Activated CD4-positive, CD25-positive, alpha-beta regulatory T cell treated with anti-CD3 and anti-CD28 coated beads, Interleukin-2, amount 50 U/mL, for 24 hours (primary cell): Measurements from ENCODE around the gene AKAP13.
"Not testable (repeated sequence)": the region's sequence is repeated elsewhere in the genome, so short reads cannot be mapped to it uniquely, and the experiment has no call there.

Experiments
- ATAC-seq, 2 donors: fragments of 150-1000 bp; cut with Tn5 transposase; one replicate each; pipeline ENCODE4 v1.10.0; 2021; ENCODE audit warnings: mild to moderate bottlenecking in 1 of 2, moderate library complexity in 1 of 2

The AKAP13 gene

GRCh38 chr15:85777250-85778106, 397.1 kb downstream of the AKAP13 start:
- ATAC-seq = no peak

DNA sequence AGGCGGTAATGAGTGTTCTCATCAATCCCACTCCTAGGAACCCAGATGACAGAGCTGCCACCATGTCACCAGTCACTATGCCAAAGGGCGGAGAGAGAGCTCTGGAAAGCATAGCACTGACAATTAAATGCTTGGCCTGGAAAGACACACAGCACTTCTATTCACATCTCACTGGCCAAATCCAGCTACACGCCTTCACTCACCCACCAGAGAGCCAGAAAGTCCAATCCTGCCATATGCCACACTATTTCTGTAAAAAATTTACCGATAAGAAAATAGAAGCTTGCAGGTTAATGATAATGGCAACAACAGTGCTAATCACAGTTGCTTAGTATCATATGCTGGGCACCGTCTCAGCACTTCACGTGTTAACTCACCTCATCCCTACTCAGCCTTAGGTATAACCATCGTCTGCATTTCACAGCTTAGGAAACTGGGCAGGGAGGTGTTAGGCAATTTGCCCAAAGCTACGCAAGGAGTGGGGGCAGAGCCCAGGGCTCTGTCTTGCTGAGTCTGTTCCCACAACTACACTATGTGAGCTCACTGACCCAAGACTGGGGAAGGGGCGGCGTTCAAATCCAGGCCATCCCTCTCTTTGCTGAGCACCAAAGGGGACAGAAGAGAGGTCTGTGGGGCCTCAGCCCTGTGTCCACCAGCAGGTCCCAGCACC, 397.8 kb downstream of the AKAP13 start:
- ATAC-seq = no peak

DNA sequence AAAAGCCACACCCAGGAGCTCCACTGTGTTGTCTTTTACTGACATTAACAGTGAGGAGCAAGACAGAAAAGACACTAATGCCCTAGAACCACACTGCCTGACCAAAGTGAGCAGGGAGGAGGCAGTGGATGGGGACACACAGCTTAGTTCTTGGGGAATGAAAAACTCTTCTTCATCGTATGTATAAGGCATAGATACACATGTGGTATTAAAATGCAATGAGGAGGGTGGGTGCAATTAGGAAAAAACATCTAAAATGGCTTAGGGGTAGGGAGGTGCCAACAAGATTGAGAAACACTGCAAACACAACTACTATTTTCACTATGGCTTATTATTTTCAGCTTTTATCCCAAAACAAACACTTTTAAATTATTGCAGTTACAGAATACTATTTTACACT, 398.8 kb downstream of the AKAP13 start:
- no peak for ATAC-seq

- ATAC-seq = no peak
These were observed 400.0 kb downstream of the AKAP13 start for GRCh38 chr15:85780225-85780985.

GRCh38 chr15:85781099-85781498, 400.7 kb downstream of the AKAP13 start:
- no peak for ATAC-seq

DNA sequence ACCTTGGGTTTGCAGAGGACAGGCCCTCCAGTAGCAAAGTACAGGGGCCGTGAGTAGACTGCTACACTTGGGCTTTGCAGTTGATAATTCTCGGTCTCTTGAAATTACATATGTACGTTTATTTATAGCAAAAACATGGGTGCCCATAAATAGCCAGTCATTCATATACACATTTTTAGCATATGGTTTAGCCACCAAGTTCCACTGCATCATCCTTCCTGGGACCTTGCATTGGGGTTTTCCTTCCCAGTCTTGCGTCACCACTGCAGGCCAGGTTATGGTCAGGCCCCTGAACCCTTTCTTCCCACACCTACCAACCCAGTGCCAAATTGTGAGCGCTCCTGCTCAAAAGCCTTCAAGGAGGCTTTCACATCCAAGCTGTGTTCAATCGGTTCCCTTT, 401.7 kb downstream of the AKAP13 start:
- no peak for ATAC-seq

- ATAC-seq = peak; percentile 29 to 59
These were observed 405.7 kb downstream of the AKAP13 start for GRCh38 chr15:85785887-85786780.

DNA sequence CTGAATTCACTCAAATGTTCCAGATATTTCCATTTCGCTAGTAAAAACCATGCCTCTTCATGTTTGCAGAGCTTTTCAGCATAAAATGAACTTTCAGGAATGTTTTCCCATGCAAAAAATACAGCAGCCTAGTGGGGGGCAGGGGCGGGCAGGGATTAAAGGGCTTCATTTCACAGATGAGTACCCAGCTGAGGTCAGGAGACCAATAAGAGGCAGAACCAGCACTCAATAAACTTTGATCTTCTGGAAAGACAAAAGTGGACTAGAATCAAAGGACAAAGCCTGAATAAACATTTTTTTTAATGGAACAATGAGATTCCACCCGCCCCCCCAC, 406.3 kb downstream of the AKAP13 start:
- ATAC-seq = no peak

DNA sequence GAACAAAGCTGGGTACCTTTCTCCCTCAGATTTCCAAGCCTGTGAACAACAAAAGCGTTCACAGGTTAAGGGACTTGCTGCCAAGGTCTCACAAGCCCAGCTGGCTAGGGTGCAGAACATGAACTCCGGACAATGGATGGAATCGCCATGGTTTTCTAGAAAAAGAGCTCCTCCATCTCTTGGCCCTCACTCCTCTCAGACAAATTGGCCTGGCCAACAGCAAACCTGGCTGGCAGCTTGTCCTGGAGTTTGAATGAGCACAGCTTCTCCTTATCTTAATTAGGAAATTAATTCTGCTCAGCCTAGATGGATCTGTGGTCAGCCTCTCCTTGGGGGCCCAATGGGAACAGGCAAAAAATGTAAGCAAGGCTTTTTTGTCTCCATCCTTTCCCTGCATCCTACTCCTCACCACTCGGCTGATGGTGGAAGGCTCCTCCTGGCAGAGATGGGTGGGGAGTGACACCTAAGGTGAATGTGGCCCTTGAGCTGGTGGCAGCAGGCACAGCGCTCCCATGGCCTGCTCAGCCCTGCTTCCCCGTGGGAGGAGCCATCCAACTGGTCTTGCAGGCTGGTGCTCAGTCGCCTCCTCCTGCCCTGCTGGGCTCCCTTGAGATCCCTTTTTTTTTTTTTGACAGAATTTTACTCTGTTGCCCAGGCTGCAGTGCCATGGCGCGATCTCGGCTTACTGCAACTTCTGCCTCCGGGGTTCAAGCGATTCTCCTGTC, 408.5 kb downstream of the AKAP13 start:
- ATAC-seq = no peak

DNA sequence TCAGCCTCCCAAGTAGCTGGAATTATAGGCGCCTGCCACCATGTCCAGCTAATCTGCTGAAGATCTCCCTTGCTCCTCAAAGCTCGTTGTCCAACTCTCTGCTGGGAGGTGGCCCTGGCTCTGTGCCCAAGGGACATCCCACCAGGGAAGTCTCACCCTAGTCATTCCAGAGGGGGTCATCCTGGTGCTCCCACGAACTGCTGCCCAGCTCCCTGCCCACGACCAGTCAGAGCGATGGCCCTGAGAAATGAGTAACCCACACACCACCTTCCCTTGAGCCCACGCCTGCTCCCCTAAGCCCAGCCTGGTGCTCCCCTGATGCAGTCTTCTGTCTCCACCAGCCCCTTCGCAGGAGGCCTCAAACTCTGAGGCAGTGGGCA, 409.1 kb downstream of the AKAP13 start:
- ATAC-seq = no peak

GRCh38 chr15:85792102-85792731, 411.8 kb downstream of the AKAP13 start:
- ATAC-seq = no peak

GRCh38 chr15:85792912-85793590, 412.6 kb downstream of the AKAP13 start:
- ATAC-seq = peak in 1 of 2 donors; percentile 4

GRCh38 chr15:85793641-85794597, 413.5 kb downstream of the AKAP13 start:
- ATAC-seq = peak; percentile 27 to 47

DNA sequence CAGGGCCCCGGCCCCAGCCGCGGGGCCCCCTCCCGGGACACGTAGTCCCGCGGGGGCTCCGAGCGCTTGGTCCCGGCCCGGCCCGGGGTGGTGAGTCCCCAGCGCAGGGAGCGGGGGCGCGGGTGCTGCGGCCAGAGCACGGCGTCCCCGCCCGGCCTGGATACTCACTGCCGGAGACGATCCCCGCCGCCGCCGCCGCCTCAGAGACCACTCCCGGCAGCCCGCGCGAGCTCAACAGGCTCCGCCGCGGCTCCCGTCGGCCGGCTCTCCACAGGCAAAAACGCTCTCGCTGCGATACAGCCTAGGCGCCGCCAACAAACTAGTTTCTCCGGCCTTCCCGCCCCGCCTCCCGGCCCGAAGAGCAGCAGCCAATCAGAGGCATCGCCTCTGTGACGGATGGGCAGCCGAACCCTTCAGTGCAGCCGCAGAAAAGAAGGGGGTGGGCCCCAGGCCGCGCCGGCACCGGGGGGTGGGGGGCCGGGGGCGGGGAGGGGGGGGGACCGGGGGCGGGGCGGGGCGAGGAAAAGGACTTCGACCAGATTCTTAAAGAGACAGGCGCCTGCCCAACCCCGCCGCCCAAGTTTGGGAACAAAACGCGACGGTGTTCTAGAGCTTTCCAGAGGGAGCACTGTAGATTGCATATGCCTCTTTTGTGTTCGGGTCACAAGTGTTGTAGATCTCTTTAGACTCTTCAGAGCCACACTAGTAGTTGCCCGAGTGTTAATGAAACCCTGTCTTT, 414.4 kb downstream of the AKAP13 start, which contains the start of gene KLHL25:
Gene KLHL25, minus strand, starts transcription at position 328 of the 739 bp plus-strand sequence. CDS start 25,115 bp downstream, outside the sequence.
- ATAC-seq = peak; percentile 96

DNA sequence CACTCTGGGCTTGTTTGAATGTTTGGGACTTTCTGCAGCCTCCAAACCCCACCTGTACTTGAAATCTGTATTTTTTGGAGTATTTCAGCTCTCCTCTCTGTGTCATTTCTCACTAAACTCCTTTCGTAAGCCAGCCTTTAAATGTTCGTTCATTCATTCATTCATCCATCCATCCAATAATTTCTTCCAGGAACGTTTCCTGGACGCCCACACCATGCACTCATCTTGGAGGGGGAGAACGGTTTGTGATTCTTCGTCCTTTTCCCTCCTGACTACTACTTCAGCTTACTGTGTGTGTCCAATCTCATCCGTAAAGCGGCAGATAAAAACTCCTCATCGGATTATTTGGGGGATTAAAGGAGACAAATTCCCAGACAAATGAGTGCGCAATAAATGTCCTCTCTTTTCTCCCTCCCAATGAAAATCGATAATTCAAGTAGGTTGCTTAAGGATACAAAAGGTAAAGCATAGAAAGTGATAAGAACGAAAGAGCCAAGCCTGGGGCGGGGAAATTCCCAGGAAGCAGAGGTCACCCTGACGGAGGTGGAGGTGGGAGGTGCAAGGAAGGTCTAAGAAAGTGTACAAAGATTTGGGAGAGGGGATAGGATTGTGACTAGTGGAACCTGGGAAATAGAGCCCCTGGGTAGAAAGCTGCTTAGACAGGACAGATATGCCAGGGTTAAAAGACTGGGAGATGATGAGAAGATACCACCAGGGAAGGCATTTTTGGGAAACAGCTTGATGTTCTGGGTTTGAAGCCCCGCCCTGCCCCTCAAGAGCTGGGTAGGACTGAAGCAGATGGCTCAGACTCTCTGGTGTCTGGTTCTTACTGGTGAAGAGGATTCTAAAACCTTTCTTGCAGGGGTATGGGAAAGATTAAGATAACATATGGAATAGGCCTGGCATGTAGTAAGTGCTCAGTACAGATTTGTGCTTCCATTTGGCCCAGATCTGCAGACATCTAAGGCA, 415.2 kb downstream of the AKAP13 start:
- ATAC-seq = no peak

- ATAC-seq = not testable (repeated sequence)
These were observed 416.0 kb downstream of the AKAP13 start for GRCh38 chr15:85796371-85796770.
